Prostate gland (tissue), 2 donors: ENCODE results near the gene LHPP. TPM values are rescaled to one million over a fixed set of nuclear protein-coding genes. Genes with fewer than 3 reads are reported as not detected.
A peak's percentile ranks its signal among the peaks of the same experiment; 100 is the strongest.

Experiments used
- DNase-seq: peaks from one replicate; pipeline ENCODE4 v3.0.0-alpha.2; 2019; ENCODE audit warnings: low spot score
- H3K27ac ChIP-seq, 2 donors: fragments of 200-600 bp; sonication (generic); 2 replicates each; pipeline ENCODE4 v1.5.1; 2017 to 2019
- H3K27me3 ChIP-seq: fragments of 200-600 bp; sonication (generic); replicated peaks from 2 replicates; pipeline ENCODE4 v1.5.1; 2019; ENCODE audit not compliant: insufficient read depth
- H3K36me3 ChIP-seq, 2 donors: fragments of 200-600 bp; sonication (generic); 1 replicate in 1 of 2; 2 replicates in 1 of 2; pipeline versions ENCODE4 v1.5.1 to v1.8.1; 2017 to 2019
- H3K4me1 ChIP-seq: fragments of 200-600 bp; sonication (generic); replicated peaks from 2 replicates; pipeline ENCODE4 v1.5.1; 2019
- H3K4me3 ChIP-seq, 2 donors: fragments of 200-600 bp; sonication (generic); 2 replicates each; pipeline ENCODE4 v1.5.1; 2017 to 2019
- H3K9me3 ChIP-seq: fragments of 200-600 bp; sonication (generic); 2 replicates; pipeline ENCODE4 v1.5.1; 2017
- POLR2A ChIP-seq: fragments of 450-650 bp; IDR thresholded peaks from one replicate; pipeline ENCODE4 v1.6.1; 2016; ENCODE audit warnings: antibody characterized with exemption, mild to moderate bottlenecking
- POLR2AphosphoS5 ChIP-seq: sonication (generic); formaldehyde crosslinking; IDR thresholded peaks from one replicate; pipeline ENCODE4 v1.6.1; 2017; ENCODE audit warnings: antibody characterized with exemption
- WGBS: methylation state at CpG from one replicate; pipeline ENCODE4 v1.1.5; 2018; 5-methylcytosine and 5-hydroxymethylcytosine counted together
- intact Hi-C: fragments of 100-400 bp; cut with DNase I; formaldehyde crosslinking; loops from one replicate; pipeline ENCODE4 v1.14.2; 2022
- total RNA-seq, 2 donors: library from RNA; depleted of rRNA; stranded (reverse); fragments of >200 nt; gene quantifications; one replicate each; pipeline ENCODE4 v1.1.0, GENCODE V29; 2016
- TF ChIP-seq, protein P1 (sequence below), 4 experiments: fragments of 200-600 bp in 2 of 4; fragments of 450-650 bp in 2 of 4; sonication (generic) in 2 of 4; IDR thresholded peaks; 1 replicate in 3 of 4; 2 replicates in 1 of 4; pipeline ENCODE4 v1.5.1; 2016 to 2019; ENCODE audit warnings: antibody characterized with exemption in 4 of 4, mild to moderate bottlenecking in 2 of 4, moderate library complexity in 2 of 4

The LHPP gene
- total RNA-seq, 2 donors from 2014 or later = 21.9 to 43.3 TPM

- no peaks in the 10 kb centered on the region for H3K36me3 ChIP-seq
- 49% methylated on average over 27 of the region's 27 CpGs for WGBS
- TF ChIP-seq POLR2AphosphoS5 = no peak
- TF ChIP-seq, protein P1, sequence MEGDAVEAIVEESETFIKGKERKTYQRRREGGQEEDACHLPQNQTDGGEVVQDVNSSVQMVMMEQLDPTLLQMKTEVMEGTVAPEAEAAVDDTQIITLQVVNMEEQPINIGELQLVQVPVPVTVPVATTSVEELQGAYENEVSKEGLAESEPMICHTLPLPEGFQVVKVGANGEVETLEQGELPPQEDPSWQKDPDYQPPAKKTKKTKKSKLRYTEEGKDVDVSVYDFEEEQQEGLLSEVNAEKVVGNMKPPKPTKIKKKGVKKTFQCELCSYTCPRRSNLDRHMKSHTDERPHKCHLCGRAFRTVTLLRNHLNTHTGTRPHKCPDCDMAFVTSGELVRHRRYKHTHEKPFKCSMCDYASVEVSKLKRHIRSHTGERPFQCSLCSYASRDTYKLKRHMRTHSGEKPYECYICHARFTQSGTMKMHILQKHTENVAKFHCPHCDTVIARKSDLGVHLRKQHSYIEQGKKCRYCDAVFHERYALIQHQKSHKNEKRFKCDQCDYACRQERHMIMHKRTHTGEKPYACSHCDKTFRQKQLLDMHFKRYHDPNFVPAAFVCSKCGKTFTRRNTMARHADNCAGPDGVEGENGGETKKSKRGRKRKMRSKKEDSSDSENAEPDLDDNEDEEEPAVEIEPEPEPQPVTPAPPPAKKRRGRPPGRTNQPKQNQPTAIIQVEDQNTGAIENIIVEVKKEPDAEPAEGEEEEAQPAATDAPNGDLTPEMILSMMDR (IDR thresholded peaks at IDR 0.05) = peak in 2 of 4 experiments; percentile 6 to 37
- no peaks in the 10 kb centered on the region for H3K27me3 ChIP-seq
- H3K4me1 ChIP-seq = no peaks in the 10 kb centered on the region
- no peak overlapping the region for H3K4me3 ChIP-seq
- DNase-seq = no peak
- no peaks in the 10 kb centered on the region for H3K9me3 ChIP-seq
- intact Hi-C loops = no loop called here
- no peak overlapping the region for H3K27ac ChIP-seq
Observed at GRCh38 chr10:124565565-124566221, 104.1 kb downstream of the LHPP start.

GRCh38 chr10:124566222-124566888, 104.7 kb downstream of the LHPP start:
- no peaks in the 10 kb centered on the region for H3K36me3 ChIP-seq
- TF ChIP-seq, protein P1 (IDR thresholded peaks at IDR 0.05) = no peak
- no peak for TF ChIP-seq POLR2A
- no peak for TF ChIP-seq POLR2AphosphoS5
- WGBS = 96% methylated on average over 9 of the region's 9 CpGs
- DNase-seq = no peak
- H3K27me3 ChIP-seq = no peaks in the 10 kb centered on the region
- H3K27ac ChIP-seq = no peak overlapping the region
- no peaks in the 10 kb centered on the region for H3K4me1 ChIP-seq
- intact Hi-C loops = no loop called here
- H3K9me3 ChIP-seq = no peaks in the 10 kb centered on the region
- H3K4me3 ChIP-seq = no peak overlapping the region

DNA sequence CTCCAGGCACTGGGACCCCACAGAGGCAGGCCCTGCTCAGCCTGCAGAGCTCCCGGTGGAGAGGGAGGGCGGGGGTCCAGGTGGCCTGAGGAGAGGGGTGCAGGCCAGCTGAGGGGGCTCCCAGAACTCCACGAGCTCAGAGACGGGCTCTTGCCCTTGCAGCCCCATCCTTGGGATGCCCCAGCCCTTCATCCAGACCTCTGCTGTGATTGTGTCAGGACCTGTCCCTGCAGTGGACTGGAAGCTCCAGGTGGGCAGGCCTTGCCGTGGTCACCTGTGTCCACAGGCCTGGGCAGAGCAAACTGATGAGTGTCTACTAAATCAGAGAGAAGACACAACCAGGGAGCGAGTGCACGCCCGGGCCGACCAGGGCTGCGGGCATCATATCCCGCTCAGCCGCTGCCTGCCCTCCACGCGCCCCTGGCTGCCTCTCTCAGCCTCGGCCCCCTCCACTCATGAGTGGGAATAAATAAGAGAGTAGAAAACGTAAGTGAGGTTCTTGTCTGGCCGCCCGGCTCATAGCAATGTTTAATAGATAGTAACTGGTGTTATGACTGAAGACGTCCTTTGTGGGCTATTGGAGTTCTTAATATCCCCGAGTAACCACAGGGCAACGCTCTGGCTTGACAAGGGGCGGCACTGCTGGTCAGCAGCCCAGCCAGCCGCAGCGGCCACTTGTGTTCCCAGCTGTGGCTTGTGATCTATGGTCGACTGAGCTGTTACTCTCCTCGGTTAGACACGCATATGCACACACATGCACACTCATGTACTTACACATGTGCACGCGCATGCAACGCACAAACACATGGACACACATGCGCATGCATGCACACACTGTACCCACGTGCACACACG, 105.6 kb downstream of the LHPP start:
- Histone ChIP-seq H3K4me3 (no peak overlapping the region), H3K9me3 (no peaks in the 10 kb centered on the region), H3K4me1 (no peaks in the 10 kb centered on the region), H3K36me3 (no peaks in the 10 kb centered on the region), H3K27me3 (no peaks in the 10 kb centered on the region), H3K27ac (no peak overlapping the region)
- TF ChIP-seq POLR2AphosphoS5 (no peak), POLR2A (no peak)
- TF ChIP-seq, protein P1 (IDR thresholded peaks at IDR 0.05) = no peak
- no peak for DNase-seq
- intact Hi-C loops = no loop called here
- WGBS = 90% methylated on average over 33 of the region's 33 CpGs

- no peaks in the 10 kb centered on the region for H3K4me1 ChIP-seq
- no peak overlapping the region for H3K27ac ChIP-seq
- DNase-seq = no peak
- no peak overlapping the region for H3K4me3 ChIP-seq
- intact Hi-C loops = no loop called here
- no peaks in the 10 kb centered on the region for H3K36me3 ChIP-seq
- WGBS = 87% methylated on average over 19 of the region's 19 CpGs
- no peaks in the 10 kb centered on the region for H3K27me3 ChIP-seq
- H3K9me3 ChIP-seq = no peaks in the 10 kb centered on the region
- TF ChIP-seq, protein P1 (IDR thresholded peaks at IDR 0.05) = no peak
- TF ChIP-seq POLR2AphosphoS5 = no peak
- no peak for TF ChIP-seq POLR2A
Observed at GRCh38 chr10:124568339-124568738, 106.7 kb downstream of the LHPP start.
